Panc1 (cell line): Measurements from ENCODE around the gene FYN.

Source experiments
- CTCF ChIP-seq: fragments of 450-650 bp; IDR thresholded peaks from 2 replicates; pipeline ENCODE4 v1.5.1; 2017; ENCODE audit warnings: mild to moderate bottlenecking
- TCF7L2 ChIP-seq: IDR thresholded peaks from 2 replicates; pipeline ENCODE4 v1.6.1; 2011; ENCODE audit warnings: mild to moderate bottlenecking, low read depth, low read length, inconsistent platforms

DNA sequence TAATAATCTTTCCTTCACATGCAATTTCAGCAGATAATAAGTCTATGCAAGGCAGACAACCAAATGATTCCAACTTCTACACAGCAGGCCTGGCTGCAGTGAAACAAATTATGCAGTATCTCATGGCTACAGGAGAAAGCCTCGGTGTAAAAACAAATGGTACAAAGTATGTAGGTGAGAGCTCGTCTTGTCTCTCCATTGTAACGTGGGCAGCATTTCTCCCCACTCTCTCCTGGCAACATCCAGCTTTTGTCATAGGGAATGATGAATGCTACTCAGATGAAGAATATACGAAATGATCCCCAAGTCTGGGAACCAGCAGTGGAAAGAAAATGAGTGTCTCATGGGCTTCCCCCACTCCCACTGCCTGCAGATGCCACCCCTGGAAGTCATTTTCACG lies 32.4 kb downstream of the FYN start:
- no peak for TF ChIP-seq CTCF
- no peak for TF ChIP-seq TCF7L2
